Measurements from ENCODE around the gene BRSK1. TPM values are rescaled to one million over a fixed set of nuclear protein-coding genes. Genes with fewer than 3 reads are reported as not detected.

BRSK1 gene
- total and polyA plus RNA-seq, 2 donors (not counting 1 experiment from before 2014, with no cell fraction given): 5.1 TPM

GRCh38 chr19:55240713-55241020 is 43.1 kb upstream of the BRSK1 start:
- H3K27me3 ChIP-seq (ENCODE audit: control insufficient read depth, insufficient read depth, low read length): no peaks in the 10 kb centered on the region
- H3K9ac ChIP-seq (ENCODE audit: insufficient read depth, low read length): no peak overlapping the region
- H2AFZ ChIP-seq (ENCODE audit: low read length): no peak overlapping the region
- TF ChIP-seq EZH2 (IDR thresholded peaks at IDR 0.05; ENCODE audit: low read length, missing control alignments): no peak
- no peak for TF ChIP-seq CTCF (conservative IDR thresholded peaks at IDR 0.05 in 1 of 2, IDR thresholded peaks at IDR 0.05 in 1 of 2; ENCODE audit: low read depth in 1 of 2, low read length in 2 of 2)
- H3K27ac ChIP-seq (ENCODE audit: insufficient read depth, low read length): no peak overlapping the region
- no peak for DNase-seq (ENCODE audit: low read depth in 2 of 2)
- no peaks in the 10 kb centered on the region for H4K20me1 ChIP-seq (ENCODE audit: control insufficient read depth, extremely low read depth, insufficient read depth, low read length)
- no peak overlapping the region for H3K4me2 ChIP-seq (ENCODE audit: extremely low read depth, insufficient read depth, low read length)
- no peaks in the 10 kb centered on the region for H3K79me2 ChIP-seq (ENCODE audit: control insufficient read depth, insufficient read depth, low read length)
- H3K4me1 ChIP-seq (ENCODE audit: control insufficient read depth, extremely low read depth, insufficient read depth, low read length): no peaks in the 10 kb centered on the region
- H3K4me3 ChIP-seq (replicated peaks in 1 of 4; ENCODE audit: control extremely low read depth in 1 of 4, insufficient read depth in 1 of 4, low read depth in 3 of 4, low read length in 4 of 4): no peak overlapping the region
- no peaks in the 10 kb centered on the region for H3K9me3 ChIP-seq (ENCODE audit: control insufficient read depth, insufficient read depth, low read depth, low read length)
- peaks cover 39% of the 10 kb centered on the region for H3K36me3 ChIP-seq (ENCODE audit: control insufficient read depth, insufficient read depth, low read length)

DNA sequence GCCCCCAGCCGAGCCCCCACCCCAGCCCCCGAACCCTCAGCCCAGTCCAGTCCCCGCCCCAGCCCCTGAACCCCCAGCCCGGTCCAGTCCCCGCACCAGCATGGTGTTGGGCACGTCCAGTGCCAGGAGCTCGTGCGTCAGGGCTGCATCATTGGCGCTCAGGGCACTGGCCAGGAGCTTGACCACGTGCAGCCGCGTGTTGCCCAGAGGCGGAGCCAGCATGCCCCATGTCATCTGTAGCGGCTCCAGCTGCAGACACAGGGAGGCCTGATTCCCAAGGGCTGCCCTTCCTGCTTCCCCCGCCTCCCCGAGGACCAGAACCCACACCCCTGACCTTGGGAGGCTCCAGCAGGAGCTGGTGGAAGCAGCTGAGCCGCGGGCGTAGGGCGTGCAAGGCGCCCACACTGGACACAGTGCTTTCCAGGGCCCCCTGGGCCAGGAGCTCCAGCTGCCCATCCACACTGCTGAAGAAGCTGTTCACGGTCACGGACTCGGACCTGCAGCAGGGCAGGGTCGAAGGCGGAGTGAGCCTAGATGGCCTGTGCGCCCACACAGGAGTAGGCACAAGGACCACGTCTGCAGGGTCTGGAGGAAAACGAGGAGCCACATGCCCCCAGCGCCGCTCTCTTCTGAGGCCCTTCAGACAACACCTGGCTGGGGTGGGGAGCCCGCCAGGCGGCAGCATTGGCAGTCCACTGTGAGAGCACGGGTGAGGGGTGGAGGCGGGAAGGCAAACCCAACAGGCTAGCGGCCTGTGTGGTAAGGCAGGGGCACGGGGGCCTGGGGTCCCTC is 42.5 kb upstream of the BRSK1 start:
- peaks cover 41% of the 10 kb centered on the region for H3K36me3 ChIP-seq (ENCODE audit: control insufficient read depth, insufficient read depth, low read length)
- no peaks in the 10 kb centered on the region for H3K4me1 ChIP-seq (ENCODE audit: control insufficient read depth, extremely low read depth, insufficient read depth, low read length)
- DNase-seq (ENCODE audit: low read depth in 2 of 2): no peak
- no peak overlapping the region for H3K27ac ChIP-seq (ENCODE audit: insufficient read depth, low read length)
- TF ChIP-seq CTCF (conservative IDR thresholded peaks at IDR 0.05 in 1 of 2, IDR thresholded peaks at IDR 0.05 in 1 of 2; ENCODE audit: low read depth in 1 of 2, low read length in 2 of 2): no peak
- no peak for TF ChIP-seq EZH2 (IDR thresholded peaks at IDR 0.05; ENCODE audit: low read length, missing control alignments)
- no peak overlapping the region for H2AFZ ChIP-seq (ENCODE audit: low read length)
- no peak overlapping the region for H3K4me3 ChIP-seq (replicated peaks in 1 of 4; ENCODE audit: control extremely low read depth in 1 of 4, insufficient read depth in 1 of 4, low read depth in 3 of 4, low read length in 4 of 4)
- no peak overlapping the region for H3K4me2 ChIP-seq (ENCODE audit: extremely low read depth, insufficient read depth, low read length)
- no peaks in the 10 kb centered on the region for H4K20me1 ChIP-seq (ENCODE audit: control insufficient read depth, extremely low read depth, insufficient read depth, low read length)
- H3K9ac ChIP-seq (ENCODE audit: insufficient read depth, low read length): no peak overlapping the region
- no peaks in the 10 kb centered on the region for H3K27me3 ChIP-seq (ENCODE audit: control insufficient read depth, insufficient read depth, low read length)
- H3K79me2 ChIP-seq (ENCODE audit: control insufficient read depth, insufficient read depth, low read length): no peaks in the 10 kb centered on the region
- no peaks in the 10 kb centered on the region for H3K9me3 ChIP-seq (ENCODE audit: control insufficient read depth, insufficient read depth, low read depth, low read length)

DNA sequence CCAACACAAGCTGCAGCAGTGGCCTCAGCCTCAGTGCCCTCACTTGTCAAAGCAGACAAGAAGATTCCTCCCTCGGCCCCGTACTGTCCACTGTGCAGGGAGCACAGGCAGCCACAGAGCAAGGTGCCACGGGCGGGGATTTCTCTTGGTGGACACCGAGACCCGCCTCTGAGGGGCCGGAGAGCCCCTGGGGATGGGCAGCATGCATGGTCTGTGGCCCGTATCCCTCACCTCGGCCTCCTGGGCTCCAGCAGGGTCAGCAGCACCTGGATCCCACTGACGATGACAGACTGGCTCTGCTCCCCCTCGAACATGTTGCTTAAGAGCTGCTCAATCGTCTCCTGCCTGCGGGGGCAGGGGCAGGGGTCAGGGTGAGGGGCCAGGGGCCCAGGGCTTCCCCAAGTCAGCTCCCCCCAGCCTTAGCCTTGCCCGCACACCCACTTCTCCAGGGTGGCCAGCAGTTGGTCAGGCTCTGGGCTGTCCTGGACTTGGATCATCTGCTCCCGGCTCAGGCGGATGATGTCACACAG is 41.8 kb upstream of the BRSK1 start:
- Histone ChIP-seq H3K9me3 (ENCODE audit: control insufficient read depth, insufficient read depth, low read depth, low read length) (no peaks in the 10 kb centered on the region), H3K27me3 (ENCODE audit: control insufficient read depth, insufficient read depth, low read length) (no peaks in the 10 kb centered on the region), H3K9ac (ENCODE audit: insufficient read depth, low read length) (no peak overlapping the region), H3K79me2 (ENCODE audit: control insufficient read depth, insufficient read depth, low read length) (peaks cover 5% of the 10 kb centered on the region), H3K4me1 (ENCODE audit: control insufficient read depth, extremely low read depth, insufficient read depth, low read length) (no peaks in the 10 kb centered on the region), H3K36me3 (ENCODE audit: control insufficient read depth, insufficient read depth, low read length) (peaks cover 41% of the 10 kb centered on the region), H2AFZ (ENCODE audit: low read length) (no peak overlapping the region), H4K20me1 (ENCODE audit: control insufficient read depth, extremely low read depth, insufficient read depth, low read length) (no peaks in the 10 kb centered on the region), H3K4me3 (replicated peaks in 1 of 4; ENCODE audit: control extremely low read depth in 1 of 4, insufficient read depth in 1 of 4, low read depth in 3 of 4, low read length in 4 of 4) (no peak overlapping the region), H3K4me2 (ENCODE audit: extremely low read depth, insufficient read depth, low read length) (no peak overlapping the region), H3K27ac (ENCODE audit: insufficient read depth, low read length) (no peak overlapping the region)
- TF ChIP-seq CTCF (conservative IDR thresholded peaks at IDR 0.05 in 1 of 2, IDR thresholded peaks at IDR 0.05 in 1 of 2; ENCODE audit: low read depth in 1 of 2, low read length in 2 of 2) (no peak), EZH2 (IDR thresholded peaks at IDR 0.05; ENCODE audit: low read length, missing control alignments) (no peak)
- no peak for DNase-seq (ENCODE audit: low read depth in 2 of 2)

All from fibroblast of lung (primary cell).